Vagina (tissue), 2 donors: ENCODE measurements around the gene FAM120AOS.

Experiments
- CTCF ChIP-seq, 3 experiments: fragments of 450-650 bp in 2 of 3; fragments of 200-600 bp in 1 of 3; sonication (generic) in 1 of 3; IDR thresholded peaks; one replicate each; pipeline ENCODE4 v1.5.1; 2017 to 2019; ENCODE audit warnings: antibody characterized with exemption in 3 of 3, mild to moderate bottlenecking in 2 of 3, moderate library complexity in 2 of 3
- POLR2A ChIP-seq, 2 donors: fragments of 450-650 bp; IDR thresholded peaks; one replicate each; pipeline ENCODE4 v1.6.1; 2017; ENCODE audit warnings: antibody characterized with exemption in 2 of 2, mild to moderate bottlenecking in 2 of 2, moderate library complexity in 2 of 2
- POLR2AphosphoS5 ChIP-seq, 2 donors: sonication (generic); formaldehyde crosslinking; IDR thresholded peaks; one replicate each; pipeline ENCODE4 v1.9.0; 2017; ENCODE audit warnings: antibody characterized with exemption in 2 of 2, mild to moderate bottlenecking in 2 of 2, low read depth in 1 of 2; ENCODE audit not compliant: insufficient read depth in 1 of 2

DNA sequence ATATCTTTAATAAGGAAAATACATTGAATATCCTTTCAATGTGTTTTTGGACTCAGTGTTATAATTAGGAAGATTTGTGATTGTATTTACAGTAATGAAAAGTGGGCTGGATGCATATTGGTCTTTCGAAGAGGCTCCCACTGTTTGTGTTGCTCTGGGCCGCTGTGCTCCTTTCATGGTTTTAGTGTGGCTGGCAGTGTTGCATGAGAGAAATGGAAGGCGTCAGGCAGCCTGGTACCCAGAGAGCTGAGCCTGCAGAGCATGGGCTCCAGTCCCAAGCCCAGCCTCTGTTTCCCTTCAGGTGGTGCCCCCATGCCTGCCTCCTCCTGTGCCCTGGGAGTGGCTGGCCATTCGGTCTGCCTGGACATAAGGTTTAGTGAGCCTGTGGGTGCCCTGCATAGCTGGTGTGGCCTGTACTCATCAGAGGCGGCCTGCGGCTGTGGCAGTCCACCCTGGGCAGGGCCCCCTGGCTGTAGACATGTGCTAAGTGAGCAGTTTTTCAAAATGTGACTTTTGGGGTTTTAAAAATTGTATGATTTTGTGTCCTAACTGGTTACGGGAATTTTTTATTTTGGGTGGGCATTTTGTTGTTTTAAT, 27.4 kb upstream of the FAM120AOS start:
- no peak for TF ChIP-seq POLR2AphosphoS5 (IDR thresholded peaks at IDR 0.05; ENCODE audit: insufficient read depth in 1 of 2, low read depth in 1 of 2)
- no peak for TF ChIP-seq CTCF (IDR thresholded peaks at IDR 0.05)
- TF ChIP-seq POLR2A (IDR thresholded peaks at IDR 0.05), result no peak
